HUES64 (cell line): ENCODE measurements around the gene AGPAT4.

Source experiments
- H3K27ac ChIP-seq: 2 replicates; pipeline ENCODE4 v1.7.0; 2013; ENCODE audit warnings: low read depth, low read length, inconsistent platforms
- H3K27me3 ChIP-seq: 2 replicates; pipeline ENCODE4 v1.6.1; 2013; ENCODE audit warnings: mild to moderate bottlenecking, low read length; ENCODE audit not compliant: insufficient read depth
- H3K36me3 ChIP-seq: 2 replicates; pipeline ENCODE4 v1.6.1; 2013; ENCODE audit warnings: mild to moderate bottlenecking, low read length; ENCODE audit not compliant: insufficient read depth
- H3K4me1 ChIP-seq: 2 replicates; pipeline ENCODE4 v1.6.1; 2013; ENCODE audit warnings: mild to moderate bottlenecking, low read length, moderate library complexity; ENCODE audit not compliant: insufficient read depth
- H3K4me3 ChIP-seq: 2 replicates; pipeline ENCODE4 v1.5.1; 2013; ENCODE audit warnings: mild to moderate bottlenecking, low read length, moderate library complexity
- H3K9ac ChIP-seq: 2 replicates; pipeline ENCODE4 v1.6.1; 2013; ENCODE audit warnings: mild to moderate bottlenecking, low read depth, low read length
- H3K9me3 ChIP-seq: 2 replicates; pipeline ENCODE4 v1.6.1; 2013; ENCODE audit warnings: low read depth, low read length; ENCODE audit not compliant: insufficient read depth
- WGBS: fragments of 150-250, 120-280 bp; methylation state at CpG from one replicate; pipeline ENCODE4 v1.1.7; 2013; ENCODE audit warnings: missing lambda C conversion rate; 5-methylcytosine and 5-hydroxymethylcytosine counted together

AGPAT4 gene

GRCh38 chr6:161198783-161199460 lies 74.9 kb downstream of the AGPAT4 start:
- Histone ChIP-seq H3K36me3 (peaks cover 11% of the 10 kb centered on the region; the same call in 1 of the 2 replicates), H3K27ac (no peak overlapping the region), H3K9me3 (peaks cover under 1% of the 10 kb centered on the region; the same call in 1 of the 2 replicates), H3K4me1 (peaks cover 4% of the 10 kb centered on the region), H3K4me3 (no peak overlapping the region), H3K27me3 (no peaks in the 10 kb centered on the region), H3K9ac (no peak overlapping the region)
- 98% methylated on average over 8 of the region's 9 CpGs for WGBS

- no peaks in the 10 kb centered on the region for H3K4me1 ChIP-seq
- WGBS: 100% methylated on average over 4 of the region's 4 CpGs
- H3K9ac ChIP-seq: no peak overlapping the region
- H3K27me3 ChIP-seq: no peaks in the 10 kb centered on the region
- H3K36me3 ChIP-seq: peaks cover 12% of the 10 kb centered on the region; the same call in 1 of the 2 replicates
- no peak overlapping the region for H3K4me3 ChIP-seq
- no peak overlapping the region for H3K27ac ChIP-seq
- peaks cover 8% of the 10 kb centered on the region; the same call in 1 of the 2 replicates for H3K9me3 ChIP-seq
These were observed 75.7 kb downstream of the AGPAT4 start for GRCh38 chr6:161198176-161198575.

DNA sequence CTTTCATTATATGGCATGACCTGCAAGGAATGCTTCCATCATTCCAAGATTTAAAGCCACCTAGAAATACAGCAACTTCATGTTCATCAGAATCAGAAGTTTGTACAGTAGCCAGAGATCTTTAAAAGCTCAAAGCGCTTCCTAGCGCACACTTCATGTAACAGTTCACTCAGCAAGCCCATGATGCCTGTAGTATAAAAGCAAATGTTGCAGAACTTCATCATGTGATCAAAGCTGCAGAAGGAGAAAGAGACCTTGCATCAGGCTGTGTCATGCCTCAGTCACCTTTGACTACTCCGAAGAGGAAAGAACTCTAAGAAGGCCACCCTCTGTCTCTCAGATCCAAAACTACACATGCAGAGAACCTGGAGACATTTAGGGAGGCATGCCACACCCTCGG lies 78.5 kb downstream of the AGPAT4 start:
- no peaks in the 10 kb centered on the region for H3K4me1 ChIP-seq
- peaks cover 15% of the 10 kb centered on the region; the same call in 1 of the 2 replicates for H3K9me3 ChIP-seq
- H3K4me3 ChIP-seq: no peak overlapping the region
- WGBS: 94% methylated on average over 4 of the region's 4 CpGs
- peaks cover 8% of the 10 kb centered on the region; the same call in 1 of the 2 replicates for H3K36me3 ChIP-seq
- H3K27me3 ChIP-seq: no peaks in the 10 kb centered on the region
- no peak overlapping the region for H3K27ac ChIP-seq
- no peak overlapping the region for H3K9ac ChIP-seq

- WGBS: 85% methylated on average over 4 of the region's 4 CpGs
- Histone ChIP-seq H3K9ac (no peak overlapping the region), H3K9me3 (peaks cover 15% of the 10 kb centered on the region; the same call in 1 of the 2 replicates), H3K36me3 (peaks cover 8% of the 10 kb centered on the region; the same call in 1 of the 2 replicates), H3K27ac (no peak overlapping the region), H3K27me3 (no peaks in the 10 kb centered on the region), H3K4me3 (no peak overlapping the region), H3K4me1 (no peaks in the 10 kb centered on the region)
These were observed 79.5 kb downstream of the AGPAT4 start for GRCh38 chr6:161194374-161194773.

GRCh38 chr6:161192636-161193411 lies 81.0 kb downstream of the AGPAT4 start:
- H3K27me3 ChIP-seq: no peaks in the 10 kb centered on the region
- H3K36me3 ChIP-seq: peaks cover 12% of the 10 kb centered on the region; the same call in 1 of the 2 replicates
- H3K9ac ChIP-seq: no peak overlapping the region
- H3K4me1 ChIP-seq: no peaks in the 10 kb centered on the region
- H3K9me3 ChIP-seq: peaks cover 15% of the 10 kb centered on the region; the same call in 1 of the 2 replicates
- H3K4me3 ChIP-seq: no peak overlapping the region
- no peak overlapping the region for H3K27ac ChIP-seq
- 99% methylated on average over 5 of the region's 5 CpGs for WGBS

- peaks cover 15% of the 10 kb centered on the region; the same call in 1 of the 2 replicates for H3K9me3 ChIP-seq
- H3K27ac ChIP-seq: no peak overlapping the region
- H3K4me3 ChIP-seq: no peak overlapping the region
- H3K36me3 ChIP-seq: peaks cover 17% of the 10 kb centered on the region; the same call in 1 of the 2 replicates
- H3K4me1 ChIP-seq: no peaks in the 10 kb centered on the region
- no peak overlapping the region for H3K9ac ChIP-seq
- no peaks in the 10 kb centered on the region for H3K27me3 ChIP-seq
These were observed 82.2 kb downstream of the AGPAT4 start for GRCh38 chr6:161191671-161192070.

DNA sequence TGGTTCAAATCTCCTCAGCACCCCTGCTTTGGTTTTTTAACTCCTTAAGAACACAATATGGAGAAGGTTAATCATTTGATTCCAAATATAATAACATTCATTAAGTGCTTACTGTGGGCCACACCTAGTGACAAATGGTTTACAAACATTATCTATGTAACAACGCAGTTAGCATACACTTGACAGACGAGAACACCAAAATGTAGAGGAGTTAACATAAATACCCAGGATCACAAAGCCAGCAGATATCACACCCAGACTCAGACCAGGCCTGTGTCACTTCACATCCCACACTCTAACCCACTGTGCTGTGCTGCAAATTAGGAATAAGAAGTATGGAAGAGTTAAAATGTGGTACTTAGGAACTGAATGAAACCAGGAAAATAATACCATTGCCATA lies 82.9 kb downstream of the AGPAT4 start:
- 88% methylated on average over 2 of the region's 2 CpGs for WGBS
- Histone ChIP-seq H3K4me1 (no peaks in the 10 kb centered on the region), H3K36me3 (peaks cover 17% of the 10 kb centered on the region; the same call in 1 of the 2 replicates), H3K27me3 (no peaks in the 10 kb centered on the region), H3K9me3 (peaks cover 15% of the 10 kb centered on the region; the same call in 1 of the 2 replicates), H3K27ac (no peak overlapping the region), H3K4me3 (no peak overlapping the region), H3K9ac (no peak overlapping the region)

GRCh38 chr6:161189891-161190290 lies 84.0 kb downstream of the AGPAT4 start:
- WGBS: 97% methylated on average over 4 of the region's 4 CpGs
- Histone ChIP-seq H3K36me3 (peaks cover 17% of the 10 kb centered on the region; the same call in 1 of the 2 replicates), H3K4me3 (no peak overlapping the region), H3K27ac (no peak overlapping the region), H3K4me1 (no peaks in the 10 kb centered on the region), H3K9ac (no peak overlapping the region), H3K9me3 (peaks cover 15% of the 10 kb centered on the region; the same call in 1 of the 2 replicates), H3K27me3 (no peaks in the 10 kb centered on the region)

DNA sequence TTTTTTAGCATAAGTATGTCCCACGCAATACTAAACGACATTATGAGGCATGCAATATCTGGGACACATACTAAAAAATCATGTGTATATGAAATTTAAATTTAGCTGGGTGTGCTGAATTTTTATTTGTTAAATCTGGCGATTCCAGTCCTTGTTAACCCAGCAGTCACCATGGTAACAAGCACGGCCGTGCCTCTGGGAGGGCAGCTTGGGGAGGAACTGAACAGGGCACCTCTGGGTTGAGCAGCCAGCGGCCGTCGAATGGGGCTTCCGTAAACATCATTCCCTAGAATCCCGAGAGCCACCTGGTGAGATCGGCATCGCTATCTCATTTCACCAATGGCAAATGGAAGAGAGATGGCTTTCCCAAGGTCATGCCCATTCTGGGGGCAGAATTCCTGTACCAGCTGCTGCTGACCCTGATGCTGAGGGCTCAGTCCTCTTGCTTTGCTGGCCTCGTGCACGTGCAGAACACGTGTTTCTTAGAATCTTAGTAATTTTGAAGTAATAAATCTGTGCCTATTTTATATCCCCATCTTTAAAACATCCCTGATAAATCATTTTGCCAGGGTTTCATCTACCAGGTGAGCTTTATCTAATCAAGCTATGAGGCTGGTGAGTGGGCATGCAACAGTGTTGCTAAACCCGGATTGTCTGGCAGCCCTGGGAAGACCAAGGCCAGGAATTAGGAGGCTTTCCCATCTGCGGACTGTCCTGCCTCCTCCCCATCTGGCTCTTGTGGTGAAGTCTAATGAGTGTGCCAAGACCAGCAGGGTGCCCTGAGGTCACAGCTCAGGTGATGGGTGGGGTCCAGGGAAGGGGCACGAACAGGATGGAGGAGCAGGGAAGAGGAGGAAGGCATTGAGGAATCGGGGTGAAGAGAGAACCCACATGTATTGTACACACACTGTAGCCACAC lies 85.1 kb downstream of the AGPAT4 start:
- Histone ChIP-seq H3K36me3 (peaks cover 13% of the 10 kb centered on the region; the same call in 1 of the 2 replicates), H3K9ac (no peak overlapping the region), H3K4me1 (no peaks in the 10 kb centered on the region), H3K4me3 (no peak overlapping the region), H3K9me3 (peaks cover 13% of the 10 kb centered on the region; the same call in 1 of the 2 replicates), H3K27me3 (no peaks in the 10 kb centered on the region), H3K27ac (no peak overlapping the region)
- 94% methylated on average over 18 of the region's 19 CpGs for WGBS

- H3K36me3 ChIP-seq: peaks cover 9% of the 10 kb centered on the region; the same call in 1 of the 2 replicates
- no peaks in the 10 kb centered on the region for H3K4me1 ChIP-seq
- WGBS: 93% methylated on average over 17 of the region's 17 CpGs
- H3K27ac ChIP-seq: no peak overlapping the region
- H3K4me3 ChIP-seq: no peak overlapping the region
- no peaks in the 10 kb centered on the region for H3K27me3 ChIP-seq
- H3K9ac ChIP-seq: no peak overlapping the region
- H3K9me3 ChIP-seq: no peaks in the 10 kb centered on the region
These were observed 87.6 kb downstream of the AGPAT4 start for GRCh38 chr6:161186173-161186769.
